ENCODE measurements around the gene CLCA4.
"Not testable (repeated sequence)": the region's sequence is repeated elsewhere in the genome, so short reads cannot be mapped to it uniquely, and the experiment has no call there.

The CLCA4 gene

GRCh38 chr1:86552376-86552775, 5.5 kb downstream of the CLCA4 start:
- H3K36me3 Mint-ChIP-seq = no peaks in the 10 kb centered on the region
- ATAC-seq (ENCODE audit: low read depth) (no peak), DNase-seq (ENCODE audit: low spot score in 2 of 2) (no peak)
- H3K4me3 Mint-ChIP-seq = no peak overlapping the region
- peaks cover 3% of the 10 kb centered on the region for H3K9me3 Mint-ChIP-seq
- H3K27ac Mint-ChIP-seq = no peak overlapping the region
- no peaks in the 10 kb centered on the region for H3K4me1 Mint-ChIP-seq
- H3K27me3 Mint-ChIP-seq = peaks cover under 1% of the 10 kb centered on the region

- H3K4me3 Mint-ChIP-seq = no peak overlapping the region
- peaks cover 8% of the 10 kb centered on the region for H3K9me3 Mint-ChIP-seq
- H3K27me3 Mint-ChIP-seq = peaks cover 12% of the 10 kb centered on the region
- ATAC-seq (ENCODE audit: low read depth) (no peak), DNase-seq (ENCODE audit: low spot score in 2 of 2) (no peak)
- no peaks in the 10 kb centered on the region for H3K4me1 Mint-ChIP-seq
- H3K36me3 Mint-ChIP-seq = peaks cover 2% of the 10 kb centered on the region
- H3K27ac Mint-ChIP-seq = no peak overlapping the region
Observed at GRCh38 chr1:86557739-86558138, 10.9 kb downstream of the CLCA4 start.

GRCh38 chr1:86563849-86564248, 17.0 kb downstream of the CLCA4 start:
- H3K9me3 Mint-ChIP-seq = peaks cover 2% of the 10 kb centered on the region
- peaks cover 2% of the 10 kb centered on the region for H3K36me3 Mint-ChIP-seq
- no peak overlapping the region for H3K4me3 Mint-ChIP-seq
- DNase-seq (ENCODE audit: low spot score in 2 of 2) = no peak
- no peaks in the 10 kb centered on the region for H3K4me1 Mint-ChIP-seq
- peaks cover 15% of the 10 kb centered on the region for H3K27me3 Mint-ChIP-seq
- ATAC-seq (ENCODE audit: low read depth) = no peak
- H3K27ac Mint-ChIP-seq = no peak overlapping the region

GRCh38 chr1:86567341-86567740, 20.5 kb downstream of the CLCA4 start:
- ATAC-seq (ENCODE audit: low read depth) (no peak), DNase-seq (ENCODE audit: low spot score in 2 of 2) (no peak)
- Mint-ChIP-seq H3K27me3 (peaks cover 7% of the 10 kb centered on the region), H3K27ac (no peak overlapping the region), H3K4me1 (no peaks in the 10 kb centered on the region), H3K9me3 (no peaks in the 10 kb centered on the region), H3K4me3 (no peak overlapping the region), H3K36me3 (no peaks in the 10 kb centered on the region)

DNA sequence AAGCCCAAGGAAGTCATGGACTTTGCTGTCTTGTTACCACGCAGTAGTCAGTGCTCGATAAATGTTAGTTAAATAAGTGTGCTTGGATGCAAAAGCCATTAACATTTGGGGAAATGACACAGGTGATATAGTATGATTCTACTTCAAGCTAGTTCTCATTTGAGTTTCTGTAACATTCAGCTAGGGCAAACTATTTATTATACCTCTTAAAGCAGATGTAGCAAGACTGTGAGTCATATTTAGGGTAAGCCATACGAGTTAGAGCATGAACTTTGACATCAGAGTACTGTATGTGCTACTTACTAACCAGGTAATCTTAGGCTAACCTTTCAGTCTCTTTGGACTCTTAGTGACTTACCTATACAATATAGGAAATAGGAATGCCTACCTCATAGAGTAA, 21.0 kb downstream of the CLCA4 start:
- no peak overlapping the region for H3K27ac Mint-ChIP-seq
- H3K9me3 Mint-ChIP-seq = no peaks in the 10 kb centered on the region
- ATAC-seq (ENCODE audit: low read depth) (no peak), DNase-seq (ENCODE audit: low spot score in 2 of 2) (no peak)
- H3K36me3 Mint-ChIP-seq = no peaks in the 10 kb centered on the region
- H3K4me3 Mint-ChIP-seq = no peak overlapping the region
- no peaks in the 10 kb centered on the region for H3K4me1 Mint-ChIP-seq
- peaks cover 7% of the 10 kb centered on the region for H3K27me3 Mint-ChIP-seq

DNA sequence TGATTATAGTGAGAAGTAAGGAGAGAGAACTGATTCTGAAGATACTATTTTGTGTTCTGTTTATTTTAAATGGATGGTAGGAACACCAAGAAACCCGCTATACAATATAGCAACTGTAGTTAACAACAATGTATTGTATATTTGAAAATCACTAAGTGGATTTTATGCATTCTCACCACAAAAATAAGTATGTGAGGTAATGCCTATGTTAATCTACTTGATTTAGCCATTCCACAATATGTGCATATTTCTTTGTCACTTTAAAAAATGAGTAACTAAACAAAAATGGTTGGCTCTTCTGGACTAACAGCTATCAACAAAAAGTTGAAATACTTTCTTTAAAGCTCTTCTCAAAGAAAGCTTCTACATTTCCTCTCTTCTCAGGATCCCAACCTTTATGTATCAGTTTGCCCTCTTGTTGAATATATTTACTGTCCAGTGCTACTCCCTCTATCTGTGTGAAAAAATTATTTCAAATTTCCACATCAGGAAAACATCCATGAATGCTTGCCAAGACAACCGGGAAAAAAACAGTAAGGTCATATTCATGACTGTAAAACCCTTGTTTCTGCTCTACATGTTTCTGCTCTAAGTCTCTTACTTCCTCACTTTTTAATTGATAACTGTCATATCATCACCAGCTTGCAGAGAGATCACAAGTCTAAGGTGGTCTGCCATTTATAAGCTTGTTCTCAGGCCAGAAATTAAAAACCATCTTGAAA, 27.0 kb downstream of the CLCA4 start:
- peaks cover 3% of the 10 kb centered on the region for H3K4me1 Mint-ChIP-seq
- H3K36me3 Mint-ChIP-seq = no peaks in the 10 kb centered on the region
- ATAC-seq (ENCODE audit: low read depth) = no peak
- no peak overlapping the region for H3K4me3 Mint-ChIP-seq
- DNase-seq (ENCODE audit: low spot score in 2 of 2) = no peak
- H3K27me3 Mint-ChIP-seq = peaks cover 12% of the 10 kb centered on the region
- no peaks in the 10 kb centered on the region for H3K9me3 Mint-ChIP-seq
- no peak overlapping the region for H3K27ac Mint-ChIP-seq

DNA sequence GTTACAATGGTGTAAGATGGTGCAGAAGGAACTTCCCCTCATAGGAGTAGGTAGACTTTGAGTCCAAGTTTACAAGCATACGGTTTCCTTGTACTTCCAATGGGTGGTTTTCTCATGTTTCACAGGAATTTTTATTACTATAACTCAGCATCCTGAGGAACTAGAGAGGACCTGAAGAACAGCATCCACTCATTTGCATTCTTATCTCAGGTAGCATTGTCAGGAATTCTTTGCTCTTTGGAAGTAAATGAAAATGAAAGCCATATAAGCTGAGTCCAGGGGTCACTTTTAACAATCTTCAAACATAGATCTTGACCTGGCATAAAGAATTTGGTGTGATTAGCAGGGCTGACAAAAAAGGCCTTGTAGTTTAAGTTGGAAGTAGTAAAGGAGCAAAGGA, 34.4 kb downstream of the CLCA4 start:
- Mint-ChIP-seq H3K4me3 (no peak overlapping the region), H3K27me3 (peaks cover 4% of the 10 kb centered on the region), H3K4me1 (no peaks in the 10 kb centered on the region), H3K27ac (no peak overlapping the region), H3K9me3 (no peaks in the 10 kb centered on the region), H3K36me3 (no peaks in the 10 kb centered on the region)
- ATAC-seq (ENCODE audit: low read depth) (no peak), DNase-seq (ENCODE audit: low spot score in 2 of 2) (no peak)

- Mint-ChIP-seq H3K9me3 (no peaks in the 10 kb centered on the region), H3K27me3 (no peaks in the 10 kb centered on the region), H3K4me1 (no peaks in the 10 kb centered on the region), H3K36me3 (no peaks in the 10 kb centered on the region), H3K27ac (no peak overlapping the region), H3K4me3 (no peak overlapping the region)
- no peak for ATAC-seq (ENCODE audit: low read depth)
- DNase-seq (ENCODE audit: low spot score in 2 of 2) = no peak
Observed at GRCh38 chr1:86582161-86582560, 35.3 kb downstream of the CLCA4 start.

GRCh38 chr1:86583032-86583431, 36.2 kb downstream of the CLCA4 start:
- Mint-ChIP-seq H3K36me3 (no peaks in the 10 kb centered on the region), H3K27me3 (peaks cover 4% of the 10 kb centered on the region), H3K4me3 (no peak overlapping the region), H3K27ac (no peak overlapping the region), H3K4me1 (no peaks in the 10 kb centered on the region), H3K9me3 (no peaks in the 10 kb centered on the region)
- DNase-seq (ENCODE audit: low spot score in 2 of 2) (no peak), ATAC-seq (ENCODE audit: low read depth) (no peak)

DNA sequence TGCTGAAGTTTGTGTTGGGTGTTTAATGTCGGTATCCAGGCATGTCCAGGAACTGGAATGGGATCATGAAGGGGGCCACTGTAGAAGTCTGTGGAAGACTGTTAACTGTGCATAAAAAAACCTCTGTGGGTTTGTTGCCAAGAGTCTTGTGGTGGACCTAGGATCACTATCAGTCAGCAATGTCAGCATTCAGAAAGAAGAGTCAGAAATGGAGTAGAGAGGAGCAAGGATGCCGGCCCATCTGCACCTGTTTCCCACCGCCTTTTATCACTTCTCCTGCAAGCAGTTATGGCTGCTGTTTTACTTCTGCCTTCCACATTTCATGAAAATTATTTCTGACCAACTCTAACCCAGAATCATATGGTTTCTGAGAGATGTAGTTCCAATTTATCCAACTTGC, 36.7 kb downstream of the CLCA4 start:
- Mint-ChIP-seq H3K36me3 (no peaks in the 10 kb centered on the region), H3K4me3 (no peak overlapping the region)

DNA sequence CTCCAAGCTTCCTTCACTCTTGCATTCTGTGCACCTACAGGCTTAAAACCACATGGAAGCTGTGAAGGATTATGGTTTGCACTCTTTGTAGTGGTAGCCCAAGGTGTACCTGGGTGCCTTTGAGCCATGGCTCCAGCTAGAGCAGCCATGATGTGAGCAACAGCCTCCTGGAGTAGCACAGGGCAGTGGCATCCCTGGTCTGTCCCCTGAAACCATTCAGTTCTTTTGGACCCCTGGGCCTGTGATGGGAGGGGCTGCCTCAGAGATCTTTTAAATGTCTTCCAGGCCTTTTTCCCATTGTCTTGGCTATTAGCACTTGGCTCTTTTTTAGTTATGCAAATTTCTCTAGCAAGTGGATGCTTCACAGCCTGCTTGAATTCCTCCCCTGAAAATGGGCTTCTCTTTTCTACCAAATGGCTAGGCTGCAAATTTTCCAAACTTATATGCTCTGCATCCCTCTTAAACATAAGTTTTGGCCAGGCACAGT, 47.4 kb downstream of the CLCA4 start:
- DNase-seq (ENCODE audit: low spot score in 2 of 2) (no peak), ATAC-seq (ENCODE audit: low read depth) (no peak)
- H3K27me3 Mint-ChIP-seq = peaks cover 2% of the 10 kb centered on the region
- H3K4me3 Mint-ChIP-seq = no peak overlapping the region
- H3K36me3 Mint-ChIP-seq = no peaks in the 10 kb centered on the region
- H3K27ac Mint-ChIP-seq = no peak overlapping the region
- peaks cover 7% of the 10 kb centered on the region for H3K9me3 Mint-ChIP-seq
- H3K4me1 Mint-ChIP-seq = peaks cover 3% of the 10 kb centered on the region

More for the DNA sequence above, 36.7 kb downstream of the CLCA4 start:
- peaks cover 4% of the 10 kb centered on the region for H3K27me3 Mint-ChIP-seq
- no peak overlapping the region for H3K27ac Mint-ChIP-seq
- no peak for ATAC-seq (ENCODE audit: low read depth)
- H3K9me3 Mint-ChIP-seq = no peaks in the 10 kb centered on the region
- no peaks in the 10 kb centered on the region for H3K4me1 Mint-ChIP-seq
- no peak for DNase-seq (ENCODE audit: low spot score in 2 of 2)

DNA sequence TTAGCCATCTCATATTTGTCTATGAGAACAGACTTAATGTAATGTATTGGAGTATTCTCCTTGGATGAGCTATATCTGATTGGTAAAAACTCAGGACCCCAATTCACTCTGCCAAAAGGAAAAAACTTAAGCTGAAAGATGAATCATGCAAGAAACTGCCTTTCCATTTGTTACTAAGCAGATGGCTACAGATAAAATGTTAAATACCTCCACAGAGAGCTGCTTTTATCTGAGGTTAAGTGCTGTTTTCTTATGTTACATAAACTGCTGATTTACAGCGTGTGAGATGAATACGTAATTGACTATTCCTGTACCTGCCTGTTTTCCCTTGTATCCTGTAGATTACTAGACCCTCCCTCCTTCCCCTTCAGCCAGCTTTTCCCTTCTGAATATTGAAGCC, 49.3 kb downstream of the CLCA4 start:
- peaks cover 2% of the 10 kb centered on the region for H3K27me3 Mint-ChIP-seq
- H3K4me3 Mint-ChIP-seq = no peak overlapping the region
- DNase-seq (ENCODE audit: low spot score in 2 of 2) = no peak
- H3K36me3 Mint-ChIP-seq = no peaks in the 10 kb centered on the region
- peaks cover 3% of the 10 kb centered on the region for H3K4me1 Mint-ChIP-seq
- no peak overlapping the region for H3K27ac Mint-ChIP-seq
- H3K9me3 Mint-ChIP-seq = peaks cover 9% of the 10 kb centered on the region
- no peak for ATAC-seq (ENCODE audit: low read depth)

GRCh38 chr1:86596741-86597290, 49.9 kb downstream of the CLCA4 start:
- no peak for DNase-seq (ENCODE audit: low spot score in 2 of 2)
- H3K4me1 Mint-ChIP-seq = peaks cover 3% of the 10 kb centered on the region
- no peak for ATAC-seq (ENCODE audit: low read depth)
- peaks cover 2% of the 10 kb centered on the region for H3K36me3 Mint-ChIP-seq
- H3K27me3 Mint-ChIP-seq = peaks cover under 1% of the 10 kb centered on the region
- H3K9me3 Mint-ChIP-seq = peaks cover 10% of the 10 kb centered on the region
- no peak overlapping the region for H3K27ac Mint-ChIP-seq
- no peak overlapping the region for H3K4me3 Mint-ChIP-seq

DNA sequence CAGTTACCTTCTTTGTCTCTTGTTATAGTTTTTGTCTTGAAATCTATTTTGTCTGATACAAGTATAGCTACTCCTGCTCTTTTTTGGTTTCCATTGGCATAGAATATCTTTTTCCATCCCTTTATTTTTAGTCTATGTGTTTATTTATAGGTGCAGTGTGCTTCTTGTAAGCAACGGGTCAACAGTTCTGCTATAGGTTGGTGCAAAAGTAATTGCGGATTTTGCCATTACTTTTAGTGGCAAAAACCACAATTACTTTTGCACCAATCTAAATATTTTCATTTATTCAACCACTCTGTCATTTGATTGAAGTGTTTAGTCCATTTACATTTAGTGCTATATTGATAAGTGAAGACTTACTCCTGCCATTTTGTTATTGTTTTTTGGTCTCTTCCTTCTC, 59.2 kb downstream of the CLCA4 start:
- not testable (repeated sequence) for DNase-seq (ENCODE audit: low spot score in 2 of 2); H3K27me3 Mint-ChIP-seq; ATAC-seq (ENCODE audit: low read depth); H3K27ac Mint-ChIP-seq; H3K4me1 Mint-ChIP-seq; H3K9me3 Mint-ChIP-seq; H3K36me3 Mint-ChIP-seq; H3K4me3 Mint-ChIP-seq

DNA sequence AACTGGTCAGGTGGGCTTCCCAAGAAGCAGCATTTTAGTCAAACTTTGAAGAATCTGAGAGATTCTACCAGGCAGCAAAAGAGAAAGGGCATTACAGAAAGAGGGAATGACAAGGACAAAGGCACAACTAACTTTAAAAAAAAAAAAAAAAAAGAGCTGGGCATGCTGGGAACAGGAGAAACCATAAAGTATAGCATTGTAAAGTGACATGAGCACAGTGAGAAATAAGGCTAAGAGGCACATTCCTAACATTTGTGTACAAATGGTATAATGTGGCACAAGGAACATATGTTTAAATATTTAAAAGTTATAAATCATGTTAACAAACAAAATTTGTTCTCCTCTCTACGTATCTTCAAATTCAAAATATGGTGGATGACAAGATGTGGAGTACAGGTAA, 69.6 kb downstream of the CLCA4 start:
- Mint-ChIP-seq H3K27ac (no peak overlapping the region), H3K9me3 (peaks cover 13% of the 10 kb centered on the region)

More for the DNA sequence above, 69.6 kb downstream of the CLCA4 start:
- DNase-seq (ENCODE audit: low spot score in 2 of 2) = no peak
- no peak for ATAC-seq (ENCODE audit: low read depth)
- Mint-ChIP-seq H3K4me3 (no peak overlapping the region), H3K4me1 (peaks cover 23% of the 10 kb centered on the region), H3K36me3 (peaks cover 23% of the 10 kb centered on the region), H3K27me3 (no peaks in the 10 kb centered on the region)

Measured in memory B cell (primary cell).